HG03108 (cell line): Measurements from ENCODE around the gene GAB1.

Experiments used
- ATAC-seq: cut with Tn5 transposase; IDR thresholded peaks from one replicate; pipeline ENCODE4 v1.9.1; 2021; ENCODE audit warnings: moderate library complexity; ENCODE audit not compliant: unreplicated experiment

Gene GAB1

DNA sequence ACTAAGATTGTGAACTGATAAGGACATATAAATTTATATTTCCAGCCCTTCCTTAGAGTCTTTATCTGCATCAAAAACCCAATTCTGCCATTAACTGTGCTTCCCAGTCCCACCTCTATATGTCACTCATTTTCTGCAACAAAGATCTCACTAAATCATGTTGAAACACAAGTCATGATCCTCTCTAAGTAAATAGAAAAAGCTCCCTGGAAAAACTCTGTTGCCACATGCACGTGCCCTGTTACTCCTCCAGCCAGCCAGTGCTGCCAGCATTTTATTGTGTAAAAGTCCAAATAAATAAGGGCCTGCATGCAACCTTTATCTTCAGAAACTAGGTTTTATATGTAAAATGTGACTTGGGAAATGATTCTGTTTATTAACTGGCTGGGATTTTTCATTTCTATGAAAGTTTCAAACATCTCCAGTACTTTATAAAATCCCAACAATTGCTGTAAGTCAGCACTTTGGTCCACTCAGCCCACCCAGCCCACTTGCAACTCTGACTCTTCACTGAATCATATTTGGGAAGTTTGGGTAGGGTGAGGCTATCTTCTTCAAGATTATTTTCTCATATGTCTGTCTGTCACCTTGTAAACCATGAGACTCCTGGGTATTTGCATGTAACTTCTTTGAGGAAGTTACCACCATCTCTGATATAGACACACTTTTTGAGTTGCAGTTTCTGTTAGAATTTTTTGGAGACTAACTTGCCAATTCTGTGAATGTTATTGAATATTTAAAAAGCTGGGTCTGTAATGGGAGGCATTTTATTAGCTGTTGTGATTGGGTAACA lies 136.9 kb downstream of the GAB1 start:
- ATAC-seq: no peak

DNA sequence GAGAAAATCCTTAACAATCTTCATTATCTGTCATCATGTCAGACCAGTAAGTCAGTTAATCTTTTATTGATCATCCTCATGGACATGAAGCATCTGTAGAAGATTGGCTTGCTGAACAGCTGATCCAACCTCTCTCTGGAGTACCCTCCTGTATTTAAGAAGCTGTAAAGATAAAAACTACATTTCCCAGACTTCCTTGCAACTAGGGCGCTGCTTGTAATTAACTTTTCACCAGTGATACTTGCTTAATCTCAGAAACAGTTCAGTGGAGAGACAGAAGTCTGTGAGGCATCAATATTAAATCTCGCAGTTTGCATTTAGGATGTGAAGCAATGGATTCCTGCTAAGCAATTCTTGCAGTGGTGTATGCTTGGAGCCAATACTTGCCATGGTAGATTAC lies 140.8 kb downstream of the GAB1 start:
- no peak for ATAC-seq

DNA sequence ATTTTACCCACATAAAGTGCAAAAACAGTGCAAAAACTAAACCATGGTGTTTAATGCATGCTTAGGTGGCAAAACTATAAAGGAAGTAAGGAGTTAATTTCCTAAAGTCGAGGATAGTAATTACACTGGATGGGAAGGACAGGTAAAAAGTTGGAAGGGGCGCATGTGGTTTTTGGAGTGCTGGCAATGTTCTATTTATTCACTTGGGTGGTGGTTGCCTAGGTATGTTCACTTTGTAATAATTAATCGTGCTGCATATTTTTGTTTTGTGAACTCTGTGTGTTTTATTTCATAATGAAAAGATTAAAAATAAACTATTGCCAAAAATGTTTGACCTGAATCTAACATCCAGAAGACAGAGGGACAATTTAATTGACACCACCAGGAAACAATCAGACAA lies 144.7 kb downstream of the GAB1 start:
- no peak for ATAC-seq

DNA sequence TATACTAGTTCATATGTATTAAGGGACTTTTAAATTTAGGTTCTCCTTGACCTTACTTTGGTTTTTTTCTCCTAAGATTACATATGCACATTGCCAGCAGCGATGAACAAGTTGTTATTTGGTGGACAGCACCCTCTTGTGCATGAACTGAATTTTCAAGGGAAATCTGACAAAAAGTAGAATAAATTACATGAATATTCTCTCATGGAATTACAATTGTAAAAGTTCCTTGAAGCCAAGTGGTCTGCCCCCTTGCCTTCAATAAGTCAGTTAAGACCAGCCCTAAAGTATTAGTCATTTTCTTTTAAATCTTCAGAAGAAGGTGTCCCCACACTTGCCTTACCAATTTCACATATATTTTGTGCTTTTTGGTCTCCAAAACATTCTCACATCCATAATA lies 146.2 kb downstream of the GAB1 start:
- ATAC-seq: peak; percentile 74

DNA sequence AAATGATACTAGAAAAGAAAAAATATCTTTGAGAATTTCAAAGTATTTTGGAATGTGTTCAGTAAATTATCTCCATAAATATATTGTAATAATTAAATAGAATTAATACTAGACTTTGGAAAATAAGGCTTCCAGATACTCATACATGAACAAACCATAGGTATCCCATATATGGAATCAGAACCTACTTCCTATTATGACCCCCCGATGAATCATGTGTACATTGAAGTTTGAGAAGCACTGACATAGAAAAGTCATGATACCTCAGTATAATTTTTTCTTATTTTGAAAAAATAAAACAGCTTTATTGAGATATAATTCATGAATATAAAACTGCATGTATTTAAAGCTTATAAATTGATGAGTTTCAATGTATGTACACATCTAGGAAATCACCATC lies 149.6 kb downstream of the GAB1 start:
- ATAC-seq: no peak

DNA sequence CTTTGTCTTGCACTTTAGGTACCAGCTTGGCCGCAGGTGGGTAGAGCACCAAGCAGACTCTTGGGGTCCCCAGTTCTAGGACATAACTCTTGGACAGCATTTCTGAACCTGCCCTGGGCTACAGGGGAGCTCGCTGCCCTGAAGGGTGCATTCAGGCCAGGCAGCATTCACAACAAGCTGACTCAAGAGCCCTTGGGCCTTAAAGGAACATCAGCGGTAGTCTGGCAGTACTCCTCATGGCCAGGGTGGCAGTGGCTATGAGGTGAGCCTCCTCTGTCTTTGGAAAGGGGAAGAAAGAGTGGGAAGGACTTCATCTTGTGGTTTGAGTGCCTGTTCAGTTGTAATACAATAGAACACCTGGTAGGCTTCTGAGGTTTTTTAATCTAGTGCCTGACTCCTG lies 152.0 kb downstream of the GAB1 start:
- no peak for ATAC-seq

DNA sequence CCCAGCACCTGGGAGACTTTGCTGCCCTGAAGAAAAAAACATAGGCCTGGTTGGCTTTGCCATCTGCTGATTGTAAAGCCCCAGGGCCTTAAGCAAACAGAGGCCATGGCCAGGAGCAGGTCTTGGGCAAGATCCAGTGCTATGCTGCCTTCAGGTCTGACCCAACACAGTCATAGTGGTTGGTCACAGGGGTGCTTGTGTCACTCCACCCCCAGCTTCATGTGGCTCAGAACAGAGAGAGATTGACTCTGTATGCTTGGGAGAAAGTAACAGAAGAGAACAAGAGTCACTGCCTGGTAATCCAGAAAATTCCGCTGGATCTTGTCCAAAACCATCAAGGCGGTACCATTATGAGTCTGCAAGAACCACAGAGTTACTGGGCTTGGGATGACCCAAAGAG lies 152.4 kb downstream of the GAB1 start:
- ATAC-seq: no peak

DNA sequence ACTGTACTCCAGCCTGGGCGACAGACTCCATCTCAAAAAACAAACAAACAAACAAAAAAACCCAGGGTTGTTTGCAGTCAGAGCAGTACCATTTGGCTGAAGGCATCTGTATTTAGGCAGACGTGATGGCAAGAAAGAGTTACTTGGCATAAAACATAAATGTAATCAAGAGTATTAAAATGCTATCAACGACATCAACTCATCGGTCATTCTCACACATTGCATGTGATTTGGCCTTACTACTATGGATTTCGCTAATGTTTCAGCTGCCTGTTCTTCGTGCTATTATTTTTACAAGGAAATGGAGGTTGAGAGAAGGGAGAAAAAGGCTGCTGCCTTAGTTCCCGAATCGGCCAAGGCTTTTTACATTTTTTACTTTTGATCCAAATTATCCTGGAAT lies 161.3 kb downstream of the GAB1 start:
- no peak for ATAC-seq

DNA sequence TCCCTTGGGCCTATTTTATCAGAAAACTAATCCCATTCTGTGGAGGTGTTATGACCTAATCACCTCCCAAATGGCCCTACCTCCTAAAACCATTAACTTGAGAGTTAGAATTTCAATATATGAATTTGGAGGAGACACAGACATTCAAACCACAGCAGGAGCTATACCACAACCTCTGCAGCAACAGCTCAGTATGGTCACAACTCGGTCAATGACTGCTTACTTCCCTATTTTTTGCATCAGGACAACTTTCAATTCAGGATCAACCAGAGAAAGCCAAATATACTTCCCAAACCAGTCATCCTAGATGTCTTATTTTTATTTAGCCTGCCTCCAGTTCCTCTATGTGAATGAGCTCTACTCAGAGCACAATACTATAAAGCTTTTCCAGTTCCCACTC lies 165.6 kb downstream of the GAB1 start:
- ATAC-seq: no peak

DNA sequence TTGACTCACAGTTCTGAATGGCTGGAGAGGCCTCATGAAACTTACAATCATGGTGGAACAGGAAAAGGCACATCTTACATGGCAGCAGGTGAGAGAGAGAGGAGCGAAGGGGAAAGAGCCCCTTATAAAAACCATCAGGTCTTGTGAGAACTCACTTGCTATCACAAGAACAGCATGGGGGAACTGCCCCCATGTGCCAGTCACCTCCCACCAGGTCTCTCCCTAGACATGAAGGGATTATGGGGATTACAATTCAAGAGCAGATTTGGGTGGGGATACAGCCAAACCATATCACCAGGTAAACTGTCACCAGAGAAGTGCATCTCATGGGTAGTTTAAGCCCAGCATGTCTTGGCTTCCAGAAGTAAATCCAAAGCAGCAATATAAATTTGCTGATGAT lies 169.4 kb downstream of the GAB1 start:
- no peak for ATAC-seq

DNA sequence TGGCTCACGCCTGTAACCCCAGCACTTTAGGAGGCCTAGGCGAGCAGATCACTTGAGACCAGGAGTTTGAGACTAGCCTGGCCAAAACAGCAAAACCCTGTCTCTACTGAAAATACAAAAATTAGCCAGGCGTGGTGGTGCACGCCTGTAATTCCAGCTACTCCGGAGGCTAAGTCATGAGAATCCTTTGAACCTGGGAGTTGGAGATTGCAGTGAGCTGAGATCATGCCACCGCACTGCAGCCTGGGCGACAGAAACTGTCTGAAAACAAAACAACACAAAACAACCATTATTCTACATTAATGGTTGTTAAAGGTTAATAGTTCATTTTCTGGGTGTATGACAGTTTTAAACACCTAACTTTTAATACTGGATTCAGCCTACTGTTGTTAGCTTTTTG lies 175.2 kb downstream of the GAB1 start:
- no peak for ATAC-seq

DNA sequence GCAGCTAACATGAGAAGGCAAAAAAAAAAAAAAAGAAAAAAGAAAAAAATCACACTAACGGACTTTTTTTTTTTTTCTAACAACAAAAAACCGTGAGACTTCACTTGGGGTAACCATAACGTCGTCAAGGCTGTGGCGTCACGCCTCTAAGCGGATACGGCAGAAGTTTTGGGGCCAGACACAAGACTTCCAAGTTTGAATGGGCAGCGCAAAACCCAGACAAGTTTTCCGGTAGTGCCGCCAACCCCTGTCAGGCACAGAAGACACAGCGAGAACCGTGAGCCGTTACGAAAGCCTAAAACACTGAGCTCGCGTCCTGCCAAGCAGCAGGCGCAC lies 176.3 kb downstream of the GAB1 start:
- no peak for ATAC-seq

DNA sequence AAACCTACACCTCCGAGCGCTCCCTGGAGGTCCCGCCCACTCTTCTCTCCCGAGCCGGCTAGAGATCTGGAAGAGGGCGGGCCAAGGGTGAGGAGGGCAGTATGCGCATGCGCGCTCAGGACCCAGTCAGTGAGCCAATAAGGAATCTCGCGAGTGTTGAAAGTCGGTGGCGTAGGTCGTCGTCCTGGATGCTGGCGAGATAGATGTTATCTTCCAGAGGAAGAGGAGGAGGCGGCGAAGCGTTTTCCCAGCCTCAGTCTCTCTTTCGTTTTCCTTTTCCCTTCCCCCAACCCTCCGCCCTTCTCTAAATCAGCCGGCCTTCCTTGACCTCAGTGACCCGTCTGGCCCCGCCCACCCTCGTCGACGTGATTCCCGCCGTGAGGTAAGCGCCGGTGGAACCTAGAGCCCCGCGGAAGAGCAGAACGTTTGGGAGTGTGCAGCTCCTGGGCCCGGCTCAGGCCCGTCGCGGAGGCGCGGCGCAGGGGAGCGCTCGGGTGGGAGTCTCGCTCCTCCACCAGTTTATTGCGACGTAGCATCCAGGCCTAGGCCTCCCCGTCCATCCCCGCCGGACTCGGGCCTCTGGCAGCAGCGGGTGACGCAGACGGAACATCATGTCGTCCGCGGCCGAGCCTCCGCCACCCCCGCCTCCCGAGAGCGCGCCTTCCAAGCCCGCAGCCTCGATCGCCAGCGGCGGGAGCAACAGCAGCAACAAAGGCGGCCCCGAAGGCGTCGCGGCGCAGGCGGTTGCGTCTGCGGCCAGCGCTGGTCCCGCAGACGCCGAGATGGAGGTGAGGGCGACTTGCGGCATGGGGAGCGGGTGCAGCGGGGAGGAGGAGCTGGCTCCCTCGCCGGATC lies 176.9 kb downstream of the GAB1 start, which contains the start of gene SMARCA5:
Gene SMARCA5, plus strand, starts transcription at position 389 of the 855 bp plus-strand sequence. Its CDS starts 223 bp downstream, at position 612.
- ATAC-seq: peak; percentile 87

DNA sequence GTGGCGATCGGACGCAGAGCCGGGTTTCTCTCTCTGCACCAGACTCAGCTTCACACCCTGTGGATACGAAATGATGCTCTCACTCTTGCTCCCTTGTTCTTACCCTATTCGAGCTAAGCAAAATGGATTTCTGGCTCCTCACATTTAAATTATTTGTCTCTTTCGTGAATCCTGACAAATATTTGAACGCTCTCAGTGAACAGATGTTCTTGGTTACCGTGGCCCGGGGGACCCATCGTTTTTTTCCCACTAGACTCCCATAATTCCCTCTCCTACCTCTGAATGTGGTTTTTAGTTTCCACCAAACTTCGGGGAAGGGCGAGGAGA lies 177.5 kb downstream of the GAB1 start:
- ATAC-seq: no peak

DNA sequence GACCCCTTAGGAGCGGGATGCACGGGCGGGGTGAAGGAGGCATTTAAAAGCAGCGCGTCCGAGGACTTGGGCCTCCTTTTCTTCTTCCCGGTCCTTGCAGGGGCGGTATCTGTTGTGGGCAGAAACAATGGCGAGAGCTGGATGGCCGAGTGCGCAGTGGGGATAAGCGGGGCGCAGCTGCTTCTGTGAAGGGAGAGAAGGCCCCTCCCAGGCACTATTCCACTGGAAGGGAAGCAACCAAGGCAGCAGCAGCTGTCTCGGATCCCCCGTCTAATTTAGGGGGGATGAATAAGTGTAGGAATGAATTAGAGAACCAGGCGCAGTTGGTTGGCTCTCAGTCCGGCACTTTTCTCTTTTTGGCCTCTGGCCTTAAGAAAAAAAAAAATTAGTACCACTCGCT lies 177.8 kb downstream of the GAB1 start:
- no peak for ATAC-seq

DNA sequence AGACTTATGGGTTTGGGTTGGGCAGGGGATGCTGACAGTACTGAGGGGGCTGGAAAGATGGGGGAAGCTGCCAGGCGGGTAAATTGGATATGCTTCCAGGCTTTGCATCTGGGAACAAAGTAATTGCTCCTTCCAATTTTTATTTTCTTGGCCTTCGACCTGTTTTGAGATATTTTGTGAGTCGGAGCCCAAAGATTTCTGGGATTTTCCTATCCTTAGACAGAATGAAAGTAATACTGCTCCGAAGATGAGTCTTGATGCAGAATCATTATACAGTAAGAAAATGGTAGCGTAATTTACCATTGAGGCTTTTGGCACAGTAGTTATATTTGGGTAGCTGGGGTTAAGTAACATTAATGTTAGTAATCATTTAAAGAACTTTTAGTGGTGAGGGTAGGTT lies 178.2 kb downstream of the GAB1 start:
- no peak for ATAC-seq

DNA sequence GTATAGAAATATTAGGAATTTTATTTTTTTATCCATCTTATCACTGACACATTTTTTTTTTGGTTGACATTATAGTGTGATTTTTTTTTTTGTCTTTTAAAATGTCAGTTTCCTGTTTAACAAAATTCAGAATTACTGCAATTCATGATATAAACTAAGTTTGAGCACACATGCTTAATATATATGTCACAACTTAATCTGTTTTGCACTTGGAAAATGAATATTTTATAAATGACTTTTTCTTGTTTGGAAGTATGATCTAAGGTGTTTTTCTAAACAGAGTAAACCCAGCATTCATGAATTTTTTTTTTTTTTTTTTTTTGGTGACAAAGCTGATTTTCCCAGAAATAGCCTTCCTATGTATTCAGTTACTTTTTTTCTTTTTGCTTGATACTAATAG lies 179.2 kb downstream of the GAB1 start:
- no peak for ATAC-seq

DNA sequence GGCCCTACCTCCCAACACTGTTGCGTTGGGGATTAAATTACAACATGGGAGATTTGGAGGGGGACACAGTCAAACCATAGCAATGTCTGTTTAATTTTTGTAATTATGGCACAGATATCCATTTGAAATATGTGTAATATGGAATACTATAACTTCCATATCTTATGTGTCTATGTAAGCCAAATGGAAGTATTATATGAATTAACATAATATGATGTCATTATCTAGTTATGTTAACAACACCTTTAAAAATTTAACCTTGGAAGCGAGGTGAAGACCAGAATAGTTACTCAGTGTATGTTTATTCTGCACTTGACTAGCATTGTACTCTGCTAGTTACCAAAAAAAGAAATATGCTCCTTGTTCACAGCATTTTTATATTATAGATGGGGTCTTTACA lies 181.1 kb downstream of the GAB1 start:
- ATAC-seq: no peak
